ENCODE measurements around the gene AKR1A1.
A peak's percentile ranks its signal among the peaks of the same experiment; 100 is the strongest.

The AKR1A1 gene

DNA sequence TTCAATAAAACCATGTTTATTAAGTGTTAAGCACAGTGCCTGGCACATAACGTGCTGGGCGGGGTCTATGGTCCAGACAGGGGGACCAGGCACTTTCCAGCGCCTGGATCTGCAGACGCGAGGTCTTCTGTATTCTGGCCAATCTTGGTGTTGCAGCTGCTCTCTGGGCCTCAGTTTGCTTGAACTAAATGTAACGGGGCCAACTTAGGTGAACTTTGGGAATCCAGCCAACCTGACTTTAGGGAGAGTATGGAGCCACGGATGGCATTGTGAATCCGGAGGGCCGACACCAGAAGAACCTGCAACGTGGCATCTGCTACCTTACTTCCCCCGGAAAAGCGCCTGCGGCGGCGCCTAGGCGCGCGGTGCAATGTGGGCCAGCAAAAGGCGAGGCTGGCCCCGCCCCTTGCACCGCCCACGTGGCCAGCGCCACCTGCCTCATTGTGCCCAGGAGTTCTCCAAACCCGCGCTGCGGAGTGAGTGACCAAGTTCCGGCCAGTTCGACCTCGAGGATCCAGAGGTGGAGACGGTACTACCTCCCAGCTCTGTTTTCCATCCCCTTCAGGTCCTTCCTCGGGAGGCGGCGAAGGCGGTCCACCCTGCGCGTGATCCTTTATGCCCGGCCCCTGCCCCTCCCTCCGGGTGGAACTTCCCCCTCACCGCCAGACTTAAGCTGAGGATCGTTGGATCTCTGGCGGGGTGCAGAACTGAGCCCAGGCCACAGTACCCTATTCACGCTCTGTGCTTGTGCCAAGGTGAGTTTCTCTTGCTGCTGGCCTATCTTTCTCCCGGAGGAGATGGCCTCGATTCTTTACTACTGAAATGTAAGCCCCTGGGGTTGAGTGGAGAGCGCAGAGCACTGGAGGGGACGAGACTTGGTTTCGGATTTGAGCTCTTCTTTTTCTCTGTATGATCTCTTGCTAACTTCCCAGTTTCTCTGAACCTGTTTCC, at the start of gene AKR1A1:
Gene AKR1A1 (plus strand): TSS at position 426 of the 951 bp plus-strand sequence. CDS start 10,969 bp downstream, outside the sequence.
- Histone ChIP-seq H3K27me3 (ENCODE audit: insufficient read depth, low read depth) (no peaks in the 10 kb centered on the region), H3K4me3 (IDR thresholded peaks at IDR 0.05; ENCODE audit: insufficient read depth, low read depth, low read length) (peak within 1 kb of the TSS; percentile 83), H2AFZ (ENCODE audit: low read depth) (peak within 1 kb of the TSS; percentile 92), H3K79me2 (ENCODE audit: insufficient read depth, low read depth) (peaks cover 18% of the 10 kb centered on the region), H3K9ac (peak within 1 kb of the TSS; percentile 69), H3K27ac (peak within 1 kb of the TSS; percentile 60), H3K4me1 (ENCODE audit: low read depth, poor library complexity, severe bottlenecking) (peaks cover 10% of the 10 kb centered on the region), H4K20me1 (ENCODE audit: insufficient read depth) (no peaks in the 10 kb centered on the region), H3K36me3 (ENCODE audit: insufficient read depth) (no peaks in the 10 kb centered on the region), H3K4me2 (peak within 1 kb of the TSS; percentile 98)
- TF ChIP-seq, protein P1, sequence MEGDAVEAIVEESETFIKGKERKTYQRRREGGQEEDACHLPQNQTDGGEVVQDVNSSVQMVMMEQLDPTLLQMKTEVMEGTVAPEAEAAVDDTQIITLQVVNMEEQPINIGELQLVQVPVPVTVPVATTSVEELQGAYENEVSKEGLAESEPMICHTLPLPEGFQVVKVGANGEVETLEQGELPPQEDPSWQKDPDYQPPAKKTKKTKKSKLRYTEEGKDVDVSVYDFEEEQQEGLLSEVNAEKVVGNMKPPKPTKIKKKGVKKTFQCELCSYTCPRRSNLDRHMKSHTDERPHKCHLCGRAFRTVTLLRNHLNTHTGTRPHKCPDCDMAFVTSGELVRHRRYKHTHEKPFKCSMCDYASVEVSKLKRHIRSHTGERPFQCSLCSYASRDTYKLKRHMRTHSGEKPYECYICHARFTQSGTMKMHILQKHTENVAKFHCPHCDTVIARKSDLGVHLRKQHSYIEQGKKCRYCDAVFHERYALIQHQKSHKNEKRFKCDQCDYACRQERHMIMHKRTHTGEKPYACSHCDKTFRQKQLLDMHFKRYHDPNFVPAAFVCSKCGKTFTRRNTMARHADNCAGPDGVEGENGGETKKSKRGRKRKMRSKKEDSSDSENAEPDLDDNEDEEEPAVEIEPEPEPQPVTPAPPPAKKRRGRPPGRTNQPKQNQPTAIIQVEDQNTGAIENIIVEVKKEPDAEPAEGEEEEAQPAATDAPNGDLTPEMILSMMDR (conservative IDR thresholded peaks at IDR 0.05; ENCODE audit: low read depth, low read length), result no peak

DNA sequence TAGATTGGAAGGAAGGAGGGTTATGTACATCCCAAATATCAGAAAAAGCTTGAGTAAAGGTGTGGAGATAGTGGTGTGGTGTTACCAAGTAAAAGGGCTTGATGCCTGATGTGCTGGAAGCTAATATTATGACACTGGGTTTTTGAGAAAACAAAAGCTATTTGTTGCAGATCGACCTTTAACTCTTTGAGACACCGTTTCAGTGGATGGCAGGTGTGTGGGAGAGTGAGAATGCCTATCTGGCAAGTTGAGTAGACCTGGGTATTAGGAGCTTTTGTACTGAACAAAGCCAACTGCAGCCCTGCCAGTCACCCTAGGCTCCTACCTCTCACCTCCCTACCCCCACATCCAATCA, 49.1 kb upstream of the AKR1A1 start:
- Histone ChIP-seq H3K36me3 (ENCODE audit: insufficient read depth) (no peaks in the 10 kb centered on the region), H3K4me2 (peak overlapping the region; percentile 72), H3K4me3 (IDR thresholded peaks at IDR 0.05; ENCODE audit: insufficient read depth, low read depth, low read length) (no peak overlapping the region), H3K79me2 (ENCODE audit: insufficient read depth, low read depth) (peaks cover 10% of the 10 kb centered on the region; the same call in 1 of the 2 replicates), H3K9ac (no peak overlapping the region), H4K20me1 (ENCODE audit: insufficient read depth) (no peaks in the 10 kb centered on the region), H3K27me3 (ENCODE audit: insufficient read depth, low read depth) (no peaks in the 10 kb centered on the region), H2AFZ (ENCODE audit: low read depth) (no peak overlapping the region), H3K4me1 (ENCODE audit: low read depth, poor library complexity, severe bottlenecking) (peaks cover 24% of the 10 kb centered on the region), H3K27ac (no peak overlapping the region)
- TF ChIP-seq, protein P1 (conservative IDR thresholded peaks at IDR 0.05; ENCODE audit: low read depth, low read length), result no peak

DNA sequence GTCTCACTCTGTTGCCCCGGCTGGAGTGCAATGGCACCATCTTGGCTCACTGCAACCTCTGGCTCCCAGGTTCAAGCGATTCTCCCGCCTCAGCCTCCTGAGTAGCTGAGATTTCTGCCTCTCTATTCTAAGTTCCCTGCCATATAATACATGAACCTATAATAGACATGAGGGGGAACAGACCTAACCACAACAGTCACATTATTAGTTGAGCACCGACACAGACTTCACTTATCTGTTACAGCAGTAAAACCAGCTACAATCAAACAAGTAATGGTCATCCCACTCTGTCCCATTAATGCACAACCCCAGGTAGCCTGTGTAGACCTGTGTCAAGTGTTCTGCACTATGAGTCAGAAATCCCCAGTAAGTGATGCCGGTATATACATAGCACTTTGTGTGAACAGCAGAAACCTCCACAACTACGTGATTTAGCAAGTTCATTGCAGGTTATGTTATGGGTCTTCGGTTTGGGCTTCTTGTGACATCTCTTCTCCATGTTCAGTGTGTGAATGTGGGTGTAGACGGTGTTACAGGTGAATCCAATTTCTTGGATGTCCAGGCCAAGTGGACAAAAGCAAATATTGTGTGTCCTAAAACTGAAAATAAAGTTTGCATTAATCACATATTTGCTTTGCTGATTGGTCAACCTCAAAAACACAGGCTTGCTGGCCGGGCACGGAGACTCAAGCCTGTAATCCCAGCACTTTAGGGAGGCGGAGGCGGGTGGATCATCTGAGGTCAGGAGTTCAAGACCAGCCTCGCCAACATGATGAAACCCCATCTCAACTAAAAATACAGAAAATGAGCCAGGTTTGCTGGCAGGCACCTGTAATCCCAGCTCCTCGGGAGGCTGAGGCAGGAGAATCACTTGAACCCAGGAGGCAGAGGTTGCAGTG, 46.9 kb upstream of the AKR1A1 start:
- no peak overlapping the region for H3K4me2 ChIP-seq
- no peaks in the 10 kb centered on the region for H3K27me3 ChIP-seq (ENCODE audit: insufficient read depth, low read depth)
- peaks cover 10% of the 10 kb centered on the region; the same call in 1 of the 2 replicates for H3K79me2 ChIP-seq (ENCODE audit: insufficient read depth, low read depth)
- H3K4me3 ChIP-seq (IDR thresholded peaks at IDR 0.05; ENCODE audit: insufficient read depth, low read depth, low read length), result no peak overlapping the region
- TF ChIP-seq, protein P1 (conservative IDR thresholded peaks at IDR 0.05; ENCODE audit: low read depth, low read length), result no peak
- no peaks in the 10 kb centered on the region for H3K36me3 ChIP-seq (ENCODE audit: insufficient read depth)
- no peak overlapping the region for H2AFZ ChIP-seq (ENCODE audit: low read depth)
- peaks cover 20% of the 10 kb centered on the region for H3K4me1 ChIP-seq (ENCODE audit: low read depth, poor library complexity, severe bottlenecking)
- no peak overlapping the region for H3K9ac ChIP-seq
- no peak overlapping the region for H3K27ac ChIP-seq
- no peaks in the 10 kb centered on the region for H4K20me1 ChIP-seq (ENCODE audit: insufficient read depth)

DNA sequence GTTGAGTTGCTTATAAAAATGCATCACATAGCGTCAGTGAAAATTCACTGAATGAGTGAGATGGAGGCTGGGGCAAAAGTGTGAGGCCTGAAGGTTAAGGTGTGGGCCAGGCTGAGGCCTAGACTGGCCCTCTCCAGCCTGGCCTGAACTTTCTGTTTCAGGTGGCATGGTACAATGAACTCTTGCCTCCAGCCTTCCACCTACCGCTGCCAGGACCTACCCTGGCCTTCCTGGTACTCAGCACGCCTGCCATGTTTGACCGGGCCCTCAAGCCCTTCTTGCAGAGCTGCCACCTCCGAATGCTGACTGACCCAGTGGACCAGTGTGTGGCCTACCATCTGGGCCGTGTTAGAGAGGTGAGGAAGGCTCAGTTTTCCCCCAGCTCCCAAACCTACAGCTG, 43.4 kb upstream of the AKR1A1 start:
- Histone ChIP-seq H3K27ac (no peak overlapping the region; the same call in 1 of the 2 replicates), H3K4me3 (IDR thresholded peaks at IDR 0.05; ENCODE audit: insufficient read depth, low read depth, low read length) (no peak overlapping the region), H3K9ac (no peak overlapping the region), H3K4me1 (ENCODE audit: low read depth, poor library complexity, severe bottlenecking) (peaks cover 2% of the 10 kb centered on the region), H4K20me1 (ENCODE audit: insufficient read depth) (no peaks in the 10 kb centered on the region), H3K79me2 (ENCODE audit: insufficient read depth, low read depth) (no peaks in the 10 kb centered on the region), H3K4me2 (no peak overlapping the region), H2AFZ (ENCODE audit: low read depth) (no peak overlapping the region), H3K27me3 (ENCODE audit: insufficient read depth, low read depth) (no peaks in the 10 kb centered on the region), H3K36me3 (ENCODE audit: insufficient read depth) (peaks cover 5% of the 10 kb centered on the region; the same call in 1 of the 2 replicates)
- TF ChIP-seq, protein P1 (conservative IDR thresholded peaks at IDR 0.05; ENCODE audit: low read depth, low read length), result no peak
